NCI-H82 treated with DMSO at 0.1 percent for 48 hours (cell line): ENCODE results near the gene DLGAP1.

Experiments
- DNase-seq: peaks from one replicate; lab custom pipeline; 2025; ENCODE audit not compliant: unreplicated experiment; lab: John Stamatoyannopoulos, UW

The DLGAP1 gene

GRCh38 chr18:3449512-3450011 is 1005.5 kb downstream of the DLGAP1 start:
- peak; percentile 42 for DNase-seq

- no peak for DNase-seq
Measured at GRCh38 chr18:3448838-3449511, 1006.1 kb downstream of the DLGAP1 start.

- DNase-seq = peak; percentile 94
Measured at GRCh38 chr18:3447895-3448837, 1006.9 kb downstream of the DLGAP1 start.

GRCh38 chr18:3447068-3447894 is 1007.8 kb downstream of the DLGAP1 start:
- no peak for DNase-seq
